Gastrocnemius medialis (tissue), 4 donors: ENCODE data around the gene LGALS9C.
"Not testable (repeated sequence)": the region's sequence is repeated elsewhere in the genome, so short reads cannot be mapped to it uniquely, and the experiment has no call there.

Experiments used
- CTCF ChIP-seq, 5 experiments: fragments of 450-650 bp in 3 of 5; fragments of 200-600 bp in 2 of 5; sonication (generic) in 2 of 5; IDR thresholded peaks in 4 of 5; conservative IDR thresholded peaks in 1 of 5; 1 replicate in 4 of 5; 2 replicates in 1 of 5; pipeline ENCODE4 v1.5.1; 2016 to 2019; ENCODE audit warnings: antibody characterized with exemption in 5 of 5, mild to moderate bottlenecking in 3 of 5, moderate library complexity in 3 of 5
- POLR2A ChIP-seq, 2 donors: fragments of 450-650 bp; IDR thresholded peaks; one replicate each; pipeline ENCODE4 v1.6.1; 2017; ENCODE audit warnings: antibody characterized with exemption in 2 of 2, mild to moderate bottlenecking in 2 of 2, moderate library complexity in 2 of 2

GRCh38 chr17:18478362-18478761, 1.8 kb downstream of the LGALS9C start:
- not testable (repeated sequence) for TF ChIP-seq CTCF (IDR thresholded peaks at IDR 0.05 in 4 of 5, conservative IDR thresholded peaks at IDR 0.05 in 1 of 5); POLR2A (IDR thresholded peaks at IDR 0.05)
